ENCODE measurements around the gene WNK2. TPM values are rescaled to one million over a fixed set of nuclear protein-coding genes. Genes with fewer than 3 reads are reported as not detected.
"Not testable (repeated sequence)": the region's sequence is repeated elsewhere in the genome, so short reads cannot be mapped to it uniquely, and the experiment has no call there.

The WNK2 gene
- total RNA-seq, 1 donor from 2014 or later: 9.7 TPM

DNA sequence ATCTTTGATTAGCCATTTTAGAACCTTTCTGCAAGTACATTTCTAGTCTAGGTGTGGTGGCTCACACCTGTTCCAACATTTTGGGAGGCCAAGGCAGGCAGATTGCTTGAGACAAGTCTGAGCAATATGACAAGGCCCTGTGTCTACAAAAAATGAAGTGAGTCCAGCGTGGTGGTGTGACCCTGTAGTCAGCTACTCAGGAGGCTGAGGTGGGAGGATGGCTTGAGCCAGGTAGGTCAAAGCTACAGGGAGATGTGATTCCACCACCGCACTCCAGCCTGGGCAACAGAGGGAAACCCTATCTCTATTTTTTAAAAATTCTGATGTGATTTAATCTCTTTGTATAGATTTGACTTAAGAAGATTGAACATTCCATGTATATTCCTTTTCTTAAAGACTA lies 171.9 kb downstream of the WNK2 start:
- H3K27me3 ChIP-seq (ENCODE audit: control insufficient read depth, insufficient read depth, low read length): no peaks in the 10 kb centered on the region
- no peak overlapping the region for H3K4me3 ChIP-seq (ENCODE audit: low read depth, low read length)
- H3K36me3 ChIP-seq (ENCODE audit: control insufficient read depth, insufficient read depth, low read length): no peaks in the 10 kb centered on the region
- no peak for TF ChIP-seq CTCF (IDR thresholded peaks at IDR 0.05; ENCODE audit: insufficient read depth, low read length, poor library complexity, severe bottlenecking)
- no peak for DNase-seq (ENCODE audit: low read depth)

GRCh38 chr9:93357649-93358048 lies 173.7 kb downstream of the WNK2 start:
- DNase-seq (ENCODE audit: low read depth): no peak
- H3K4me3 ChIP-seq (ENCODE audit: low read depth, low read length): no peak overlapping the region
- no peak for TF ChIP-seq CTCF (IDR thresholded peaks at IDR 0.05; ENCODE audit: insufficient read depth, low read length, poor library complexity, severe bottlenecking)
- H3K36me3 ChIP-seq (ENCODE audit: control insufficient read depth, insufficient read depth, low read length): no peaks in the 10 kb centered on the region
- H3K27me3 ChIP-seq (ENCODE audit: control insufficient read depth, insufficient read depth, low read length): no peaks in the 10 kb centered on the region

GRCh38 chr9:93359907-93360306 lies 176.0 kb downstream of the WNK2 start:
- not testable (repeated sequence) for H3K27me3 ChIP-seq (ENCODE audit: control insufficient read depth, insufficient read depth, low read length); DNase-seq (ENCODE audit: low read depth)

DNA sequence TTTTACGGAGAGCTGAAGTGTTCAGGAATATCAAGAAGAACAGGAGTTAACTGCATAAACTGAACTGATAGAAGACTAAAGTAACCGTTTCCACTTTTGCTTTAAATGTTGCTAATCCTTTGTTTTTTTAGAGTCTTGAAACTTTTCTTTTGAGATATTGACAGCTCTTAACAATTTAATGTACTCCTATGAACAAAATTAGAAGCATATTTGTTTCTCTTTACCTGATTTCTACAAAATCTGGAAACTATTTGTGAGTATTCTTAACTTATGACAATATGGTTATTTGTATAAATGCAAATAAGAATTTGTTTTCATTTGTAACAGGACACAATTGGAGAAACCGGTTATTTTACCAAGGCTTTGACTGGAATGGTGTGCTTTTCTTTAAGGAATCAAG lies 178.1 kb downstream of the WNK2 start:
- Histone ChIP-seq H3K27me3 (ENCODE audit: control insufficient read depth, insufficient read depth, low read length) (no peaks in the 10 kb centered on the region), H3K36me3 (ENCODE audit: control insufficient read depth, insufficient read depth, low read length) (no peaks in the 10 kb centered on the region), H3K4me3 (ENCODE audit: low read depth, low read length) (no peak overlapping the region)
- no peak for DNase-seq (ENCODE audit: low read depth)
- TF ChIP-seq CTCF (IDR thresholded peaks at IDR 0.05; ENCODE audit: insufficient read depth, low read length, poor library complexity, severe bottlenecking): no peak

More at GRCh38 chr9:93359907-93360306, 176.0 kb downstream of the WNK2 start:
- H3K36me3 ChIP-seq (ENCODE audit: control insufficient read depth, insufficient read depth, low read length); H3K4me3 ChIP-seq (ENCODE audit: low read depth, low read length): not testable (repeated sequence)

DNA sequence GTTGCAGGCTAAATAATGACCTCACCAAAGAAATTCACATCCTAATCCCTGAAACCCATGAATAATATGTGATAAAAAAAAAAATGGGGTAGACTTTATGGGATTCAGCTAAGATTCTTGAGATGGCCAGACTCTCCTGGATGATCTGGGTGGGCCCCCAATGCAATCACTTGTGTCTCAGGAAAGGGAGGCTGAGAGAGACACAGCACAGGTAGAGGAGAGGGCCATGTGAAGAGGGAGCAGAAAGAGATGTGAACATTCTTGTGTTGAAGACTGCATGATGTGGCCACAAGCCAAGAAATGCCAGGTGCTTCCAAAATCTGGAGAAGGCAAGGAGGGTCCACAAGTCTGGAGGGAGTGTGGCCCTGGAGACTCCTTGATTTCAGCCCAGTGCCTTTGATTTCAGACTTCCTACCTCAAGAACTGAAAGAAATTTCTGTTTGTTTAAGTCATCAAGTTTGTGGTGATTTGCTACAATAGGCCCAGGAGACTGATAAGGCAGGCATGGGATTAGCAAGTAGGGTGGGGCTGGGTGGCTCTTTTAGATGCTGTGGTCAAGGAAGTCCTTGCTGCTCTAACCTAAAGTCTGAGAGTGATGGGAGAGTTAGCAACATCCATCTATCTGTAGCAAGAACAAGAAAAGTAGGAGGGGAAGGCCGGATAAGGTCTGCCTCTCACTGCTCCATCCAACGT lies 180.9 kb downstream of the WNK2 start:
- Histone ChIP-seq H3K4me3 (ENCODE audit: low read depth, low read length) (no peak overlapping the region), H3K27me3 (ENCODE audit: control insufficient read depth, insufficient read depth, low read length) (no peaks in the 10 kb centered on the region), H3K36me3 (ENCODE audit: control insufficient read depth, insufficient read depth, low read length) (no peaks in the 10 kb centered on the region)
- no peak for TF ChIP-seq CTCF (IDR thresholded peaks at IDR 0.05; ENCODE audit: insufficient read depth, low read length, poor library complexity, severe bottlenecking)
- no peak for DNase-seq (ENCODE audit: low read depth)

DNA sequence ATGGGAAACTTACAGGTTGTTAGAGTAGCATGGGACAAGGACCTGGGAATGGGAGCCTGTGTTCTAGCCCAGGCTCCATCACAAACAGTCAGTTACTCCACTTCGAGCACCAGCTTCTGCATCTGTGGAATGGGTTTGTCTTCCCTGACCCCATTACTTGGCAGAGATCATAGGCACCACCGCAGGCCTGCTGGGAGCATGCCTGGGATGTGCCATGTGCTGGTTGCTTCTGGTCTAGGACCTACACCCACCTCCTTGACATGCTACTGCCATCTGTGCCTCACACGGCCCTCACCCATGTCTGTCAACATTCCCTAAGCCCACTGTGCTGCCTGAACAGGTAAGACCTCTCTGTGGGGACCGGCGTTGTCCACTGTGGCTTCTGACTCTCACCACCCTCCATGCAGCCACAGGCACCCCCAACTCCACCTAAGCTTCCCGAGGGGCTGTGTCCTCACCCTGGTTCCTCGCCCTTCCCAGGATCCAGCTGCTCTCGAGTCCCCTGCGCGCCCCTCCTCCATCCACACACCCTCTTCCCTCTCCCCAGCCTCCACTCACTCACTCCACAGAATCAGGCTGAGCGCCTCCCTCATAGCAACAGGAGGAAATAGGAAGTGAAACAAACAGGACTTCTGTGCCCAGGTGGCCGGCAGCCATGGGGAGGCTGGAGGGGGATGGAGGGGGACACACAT lies 181.6 kb downstream of the WNK2 start:
- no peaks in the 10 kb centered on the region for H3K36me3 ChIP-seq (ENCODE audit: control insufficient read depth, insufficient read depth, low read length)
- no peak for DNase-seq (ENCODE audit: low read depth)
- TF ChIP-seq CTCF (IDR thresholded peaks at IDR 0.05; ENCODE audit: insufficient read depth, low read length, poor library complexity, severe bottlenecking): no peak

More for the DNA sequence above, 181.6 kb downstream of the WNK2 start:
- no peaks in the 10 kb centered on the region for H3K27me3 ChIP-seq (ENCODE audit: control insufficient read depth, insufficient read depth, low read length)
- no peak overlapping the region for H3K4me3 ChIP-seq (ENCODE audit: low read depth, low read length)
